ENCODE results near the gene SLC8A1.

SLC8A1 gene

DNA sequence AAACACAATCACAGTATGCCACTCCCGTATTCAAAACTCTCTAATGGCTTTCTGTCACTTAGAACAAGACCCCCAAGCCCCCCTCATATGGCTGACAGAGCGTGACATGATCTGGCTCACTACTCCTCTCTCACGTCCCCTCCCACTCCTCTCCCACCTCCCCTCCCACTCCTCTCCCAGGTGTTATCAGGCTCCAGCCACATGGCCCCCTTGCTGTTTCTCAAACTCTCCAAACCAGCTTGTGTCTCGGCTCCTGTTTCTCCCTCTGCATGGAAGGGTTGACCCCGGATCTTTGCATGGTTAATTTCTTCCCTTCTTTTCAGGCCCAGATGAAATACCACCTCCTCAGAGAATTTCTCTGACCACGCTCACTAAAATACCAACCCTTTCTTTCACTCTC lies 180.8 kb downstream of the SLC8A1 start:
- TF ChIP-seq, protein P1, sequence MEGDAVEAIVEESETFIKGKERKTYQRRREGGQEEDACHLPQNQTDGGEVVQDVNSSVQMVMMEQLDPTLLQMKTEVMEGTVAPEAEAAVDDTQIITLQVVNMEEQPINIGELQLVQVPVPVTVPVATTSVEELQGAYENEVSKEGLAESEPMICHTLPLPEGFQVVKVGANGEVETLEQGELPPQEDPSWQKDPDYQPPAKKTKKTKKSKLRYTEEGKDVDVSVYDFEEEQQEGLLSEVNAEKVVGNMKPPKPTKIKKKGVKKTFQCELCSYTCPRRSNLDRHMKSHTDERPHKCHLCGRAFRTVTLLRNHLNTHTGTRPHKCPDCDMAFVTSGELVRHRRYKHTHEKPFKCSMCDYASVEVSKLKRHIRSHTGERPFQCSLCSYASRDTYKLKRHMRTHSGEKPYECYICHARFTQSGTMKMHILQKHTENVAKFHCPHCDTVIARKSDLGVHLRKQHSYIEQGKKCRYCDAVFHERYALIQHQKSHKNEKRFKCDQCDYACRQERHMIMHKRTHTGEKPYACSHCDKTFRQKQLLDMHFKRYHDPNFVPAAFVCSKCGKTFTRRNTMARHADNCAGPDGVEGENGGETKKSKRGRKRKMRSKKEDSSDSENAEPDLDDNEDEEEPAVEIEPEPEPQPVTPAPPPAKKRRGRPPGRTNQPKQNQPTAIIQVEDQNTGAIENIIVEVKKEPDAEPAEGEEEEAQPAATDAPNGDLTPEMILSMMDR (IDR thresholded peaks at IDR 0.05; ENCODE audit: low read depth, low read length): no peak
- no peak for DNase-seq (ENCODE audit: extremely low read depth, low read depth)

DNA sequence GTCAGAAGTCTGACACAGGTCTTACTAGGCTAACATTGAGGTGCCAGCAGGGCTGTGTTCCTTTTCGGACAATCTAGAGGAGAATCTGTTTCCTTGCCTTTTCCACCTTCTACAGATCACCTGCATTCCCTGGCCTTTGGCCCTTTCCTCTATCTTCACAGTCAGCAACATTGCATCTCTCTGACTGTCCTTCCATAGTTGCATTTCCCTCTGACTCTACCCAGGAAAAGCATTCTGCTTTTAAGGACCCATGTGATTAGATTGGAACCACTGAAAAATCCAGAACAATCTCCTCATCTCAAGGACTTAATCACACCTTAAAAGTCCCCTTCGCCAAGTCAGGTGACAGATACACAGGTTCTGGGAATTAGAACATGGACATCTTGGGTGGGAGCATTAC lies 181.5 kb downstream of the SLC8A1 start:
- TF ChIP-seq, protein P1 (IDR thresholded peaks at IDR 0.05; ENCODE audit: low read depth, low read length): no peak
- DNase-seq (ENCODE audit: extremely low read depth, low read depth): no peak

DNA sequence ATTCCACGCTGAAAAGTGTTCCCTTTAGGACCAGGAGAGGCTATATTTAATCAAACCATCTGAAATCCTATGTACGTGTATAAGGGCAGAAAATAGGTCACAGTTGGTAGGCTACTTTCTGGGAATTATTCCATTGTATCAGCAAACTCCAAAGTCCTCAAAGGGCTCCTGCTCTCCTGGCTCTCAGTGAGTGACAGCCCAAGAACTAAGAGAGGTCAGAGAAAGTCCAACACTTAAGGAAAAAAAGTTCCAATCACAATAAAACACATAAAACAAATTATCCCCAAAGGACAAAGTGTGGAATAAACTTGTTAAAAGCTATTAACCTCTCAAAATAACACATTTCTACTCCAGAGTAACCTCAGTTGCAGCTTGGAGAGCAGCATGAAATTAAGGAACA lies 183.3 kb downstream of the SLC8A1 start:
- DNase-seq (ENCODE audit: extremely low read depth, low read depth): no peak
- TF ChIP-seq, protein P1 (IDR thresholded peaks at IDR 0.05; ENCODE audit: low read depth, low read length): no peak

DNA sequence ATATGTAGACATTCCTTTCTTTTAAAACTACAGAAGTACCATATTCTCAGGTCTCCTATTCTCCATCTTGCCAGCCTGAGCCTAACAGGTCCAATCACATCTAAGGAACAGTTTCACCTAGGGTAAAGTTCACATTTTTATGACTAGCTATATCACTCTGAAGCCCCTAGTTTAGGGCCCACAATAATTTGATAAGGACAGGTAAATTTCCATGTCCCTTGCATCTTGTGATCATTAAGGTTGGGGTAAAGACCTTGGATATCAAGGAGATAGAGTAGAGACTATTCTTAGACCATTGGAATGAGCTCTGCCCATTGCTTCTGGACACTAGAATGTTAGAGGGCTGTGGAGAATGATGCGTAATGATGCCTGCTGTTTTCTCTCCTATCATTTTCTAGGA lies 185.7 kb downstream of the SLC8A1 start:
- no peak for DNase-seq (ENCODE audit: extremely low read depth, low read depth)
- TF ChIP-seq, protein P1 (IDR thresholded peaks at IDR 0.05; ENCODE audit: low read depth, low read length): no peak

DNA sequence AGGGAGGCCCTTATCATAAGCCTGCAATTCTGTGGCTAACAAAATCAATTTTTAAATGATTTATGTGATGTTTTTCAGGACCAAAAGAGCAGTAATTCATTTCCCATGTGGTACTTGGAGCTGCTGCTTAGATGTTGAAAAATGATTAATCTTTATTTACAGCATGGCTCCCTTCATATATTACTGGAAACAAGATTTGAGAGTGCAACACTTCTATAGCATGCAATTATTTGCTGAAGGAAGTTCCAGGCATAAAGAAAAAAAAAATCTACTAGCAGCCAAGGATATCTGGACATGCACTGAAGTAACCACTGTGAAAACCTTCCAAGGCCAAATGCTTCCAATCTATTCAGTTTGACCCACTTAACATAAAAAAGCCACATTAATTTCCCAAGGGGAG lies 186.3 kb downstream of the SLC8A1 start:
- TF ChIP-seq, protein P1 (IDR thresholded peaks at IDR 0.05; ENCODE audit: low read depth, low read length): no peak
- DNase-seq (ENCODE audit: extremely low read depth, low read depth): no peak

DNA sequence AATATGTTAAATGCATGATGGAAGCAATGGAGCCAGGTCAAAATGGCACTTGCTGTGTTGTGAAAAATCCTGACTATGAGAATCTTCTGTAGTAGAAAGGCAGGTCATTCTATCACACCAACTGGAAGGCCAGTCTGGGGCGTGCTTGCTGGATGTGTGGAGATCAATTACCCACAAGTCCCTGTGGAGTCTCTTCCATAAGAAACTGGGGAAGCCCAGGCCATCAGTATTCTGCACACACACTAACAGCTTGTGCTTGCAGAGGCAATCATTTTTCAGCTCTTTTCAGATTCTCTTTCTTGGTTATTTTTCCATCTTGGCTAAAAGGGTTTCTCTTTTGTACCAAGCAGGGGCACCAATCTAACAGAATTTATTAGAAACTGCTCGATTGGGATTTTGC lies 190.8 kb downstream of the SLC8A1 start:
- no peak for DNase-seq (ENCODE audit: extremely low read depth, low read depth)
- TF ChIP-seq, protein P1 (IDR thresholded peaks at IDR 0.05; ENCODE audit: low read depth, low read length): no peak

DNA sequence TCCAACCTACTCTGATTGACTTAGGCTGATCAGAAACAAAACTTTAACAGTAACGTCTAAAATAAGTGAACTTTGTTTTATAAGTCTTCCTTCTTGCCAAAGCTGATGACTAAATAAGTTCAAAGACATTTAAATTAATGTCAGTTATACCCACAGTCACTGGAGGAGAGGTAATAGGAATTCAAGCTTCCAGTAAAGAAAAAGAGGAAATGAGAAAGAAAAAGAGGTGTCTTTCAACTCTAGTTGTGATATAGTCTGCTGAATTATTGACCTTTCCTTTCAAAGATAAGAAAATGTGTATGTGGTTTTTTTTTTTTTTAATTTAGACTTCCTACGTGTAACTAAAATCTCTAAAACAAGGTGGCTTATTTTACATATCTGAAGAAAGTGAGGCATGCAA lies 191.5 kb downstream of the SLC8A1 start:
- TF ChIP-seq, protein P1 (IDR thresholded peaks at IDR 0.05; ENCODE audit: low read depth, low read length): no peak
- no peak for DNase-seq (ENCODE audit: extremely low read depth, low read depth)

All from AG09319 (cell line).